DMS 273 (cell line): ENCODE results near the gene NAT9.

Experiments
- DNase-seq: peaks from one replicate; lab custom pipeline; 2025; ENCODE audit not compliant: unreplicated experiment; lab: John Stamatoyannopoulos, UW

Gene NAT9

GRCh38 chr17:74763565-74764387, 12.4 kb downstream of the NAT9 start:
- no peak for DNase-seq

GRCh38 chr17:74761931-74762330, 14.2 kb downstream of the NAT9 start:
- DNase-seq: no peak

GRCh38 chr17:74761419-74761818, 14.7 kb downstream of the NAT9 start:
- DNase-seq: no peak

- DNase-seq: peak; percentile 96
Measured at GRCh38 chr17:74760404-74761105, 15.6 kb downstream of the NAT9 start.

GRCh38 chr17:74759941-74760340, 16.2 kb downstream of the NAT9 start:
- DNase-seq: peak; percentile 78

GRCh38 chr17:74759243-74759801, 16.8 kb downstream of the NAT9 start:
- peak; percentile 80 for DNase-seq

GRCh38 chr17:74758848-74759168, 17.3 kb downstream of the NAT9 start:
- peak; percentile 89 for DNase-seq

GRCh38 chr17:74757931-74758847, 18.0 kb downstream of the NAT9 start:
- DNase-seq: peak; percentile 74

- DNase-seq: peak; percentile 87
Measured at GRCh38 chr17:74757502-74757901, 18.6 kb downstream of the NAT9 start.

GRCh38 chr17:74756891-74757290, 19.3 kb downstream of the NAT9 start:
- DNase-seq: no peak

GRCh38 chr17:74755533-74755932, 20.6 kb downstream of the NAT9 start:
- DNase-seq: no peak

- DNase-seq: no peak
Measured at GRCh38 chr17:74754832-74755231, 21.3 kb downstream of the NAT9 start.

- no peak for DNase-seq
Measured at GRCh38 chr17:74752822-74753401, 23.2 kb downstream of the NAT9 start.

GRCh38 chr17:74752415-74752814, 23.7 kb downstream of the NAT9 start:
- no peak for DNase-seq

GRCh38 chr17:74750327-74751069, 25.6 kb downstream of the NAT9 start:
- no peak for DNase-seq

- peak; percentile 54 for DNase-seq
Measured at GRCh38 chr17:74750039-74750326, 26.2 kb downstream of the NAT9 start.

GRCh38 chr17:74749279-74750038, 26.7 kb downstream of the NAT9 start:
- DNase-seq: peak; percentile 67

GRCh38 chr17:74748529-74749278, 27.4 kb downstream of the NAT9 start, which contains the start of gene NHERF1:
NHERF1 (plus strand) TSS chr17:74748628; CDS start chr17:74748847, 219 bp downstream.
- peak; percentile 98 for DNase-seq

GRCh38 chr17:74748279-74748528, 27.9 kb downstream of the NAT9 start:
- no peak for DNase-seq
